NCI-H2107 (cell line): ENCODE data around the gene DDAH2.

Source experiments
- DNase-seq: peaks from one replicate; lab custom pipeline; 2025; lab: John Stamatoyannopoulos, UW

The DDAH2 gene

GRCh38 chr6:31730631-31731086 is 1.6 kb upstream of the DDAH2 start:
- DNase-seq = no peak

- DNase-seq = no peak
Observed at GRCh38 chr6:31729979-31730630, 1.0 kb upstream of the DDAH2 start.

- DNase-seq = no peak
Observed at GRCh38 chr6:31729515-31729978, 448 bp upstream of the DDAH2 start.

GRCh38 chr6:31727717-31728671 is 1.1 kb downstream of the DDAH2 start:
- DNase-seq = no peak

- DNase-seq = no peak
Observed at GRCh38 chr6:31727034-31727716, 1.9 kb downstream of the DDAH2 start.

- no peak for DNase-seq
Observed at GRCh38 chr6:31725502-31726350, 3.4 kb downstream of the DDAH2 start.

- no peak for DNase-seq
Observed at GRCh38 chr6:31723980-31724691, 5.0 kb downstream of the DDAH2 start.

GRCh38 chr6:31723245-31723979 is 5.7 kb downstream of the DDAH2 start, which contains the start of gene MPIG6B:
MPIG6B (plus strand) TSS chr6:31723373; CDS start chr6:31723384, 11 bp downstream.
- DNase-seq = no peak

GRCh38 chr6:31722173-31722572 is 6.9 kb downstream of the DDAH2 start:
- DNase-seq = no peak

GRCh38 chr6:31721351-31722020 is 7.6 kb downstream of the DDAH2 start, which contains the start of gene LY6G6C:
LY6G6C (minus strand) TSS chr6:31721746; CDS start chr6:31721679, 67 bp downstream.
- DNase-seq = no peak

- no peak for DNase-seq
Observed at GRCh38 chr6:31720196-31720770, 8.8 kb downstream of the DDAH2 start.

GRCh38 chr6:31719001-31719400 is 10.1 kb downstream of the DDAH2 start:
- DNase-seq = no peak

GRCh38 chr6:31718265-31718664 is 10.8 kb downstream of the DDAH2 start:
- no peak for DNase-seq

GRCh38 chr6:31717499-31718222 is 11.4 kb downstream of the DDAH2 start:
- no peak for DNase-seq

GRCh38 chr6:31715022-31715958 is 13.8 kb downstream of the DDAH2 start, which contains the start of gene LY6G6D:
LY6G6D (plus strand) TSS chr6:31715348; CDS start chr6:31715356, 8 bp downstream.
- no peak for DNase-seq

- no peak for DNase-seq
Observed at GRCh38 chr6:31713991-31714684, 15.0 kb downstream of the DDAH2 start.
